ENCODE data around the gene CTNNA1. TPM values are rescaled to one million over a fixed set of nuclear protein-coding genes. Genes with fewer than 3 reads are reported as not detected.

Gene CTNNA1
- total and polyA plus RNA-seq, 2 donors (not counting 3 experiments of a cell fraction or from before 2014, with no cell fraction given), result 156 to 394 TPM

GRCh38 chr5:138963763-138964371 is 210.6 kb downstream of the CTNNA1 start:
- ChIA-PET CTCF (interaction anchor here (1.7 to 1.9 kb wide), 3 partner anchors 8 to 15 kb away, joined by 4 to 6 read pairs (median 5); no protein-coding TSS in a partner anchor), POLR2A (no interaction called here)
- Histone ChIP-seq H2AFZ (ENCODE audit: low read depth, low read length) (no peak overlapping the region), H3K4me3 (replicated peaks in 1 of 3; ENCODE audit: insufficient read depth in 1 of 3, low read depth in 1 of 3, low read length in 3 of 3) (no peak overlapping the region), H3K27me3 (ENCODE audit: control insufficient read depth in 2 of 2, insufficient read depth in 2 of 2, low read length in 2 of 2) (no peaks in the 10 kb centered on the region), H3K9ac (replicated peaks; ENCODE audit: extremely low read depth, insufficient read depth, low read length) (no peak overlapping the region), H3K9me1 (replicated peaks; ENCODE audit: control insufficient read depth, extremely low read depth, insufficient read depth, low read length) (no peaks in the 10 kb centered on the region), H3K4me1 (ENCODE audit: control insufficient read depth, extremely low read depth, insufficient read depth, low read length) (no peaks in the 10 kb centered on the region), H4K20me1 (replicated peaks; ENCODE audit: control insufficient read depth, extremely low read depth, insufficient read depth, low read length) (no peaks in the 10 kb centered on the region), H3K27ac (ENCODE audit: insufficient read depth, low read depth, low read length) (no peak overlapping the region), H3K9me3 (replicated peaks; ENCODE audit: control insufficient read depth, insufficient read depth, low read length) (no peaks in the 10 kb centered on the region), H3K4me2 (ENCODE audit: insufficient read depth, low read length) (no peak overlapping the region), H3K36me3 (ENCODE audit: control insufficient read depth in 2 of 2, extremely low read depth in 1 of 2, insufficient read depth in 2 of 2, low read length in 2 of 2) (no peaks in the 10 kb centered on the region), H3K79me2 (ENCODE audit: control insufficient read depth, insufficient read depth, low read length) (no peaks in the 10 kb centered on the region)
- DNase-seq (ENCODE audit: low read depth, low spot score), result no peak
- no TSS peak for BruUV-seq (replicated peaks)
- dilution Hi-C loops (cut with MboI; ENCODE audit: extremely low pct_ligation_motif_present, low sequenced_read_pairs) (no loop called here), intact Hi-C loops (cut with micrococcal nuclease) (no loop called here)
- FAIRE-seq, result no peak
- TF ChIP-seq POLR2AphosphoS5 (IDR thresholded peaks at IDR 0.05; ENCODE audit: insufficient read depth, low read depth, low read length) (no peak), MYC (IDR thresholded peaks at IDR 0.05; ENCODE audit: low read depth, low read length) (no peak), EZH2 (IDR thresholded peaks at IDR 0.05; ENCODE audit: borderline replicate concordance, low read depth, low read length, severe bottlenecking) (no peak), POLR2A (IDR thresholded peaks at IDR 0.05; ENCODE audit: low read depth, low read length) (no peak), GATA2 (IDR thresholded peaks at IDR 0.05; ENCODE audit: insufficient read depth, insufficient read length, low read depth, low read length) (no peak), FOS (IDR thresholded peaks at IDR 0.05; ENCODE audit: borderline replicate concordance, insufficient read depth, low read length) (no peak)

- H3K79me2 ChIP-seq (ENCODE audit: control insufficient read depth, insufficient read depth, low read length), result no peaks in the 10 kb centered on the region
- DNase-seq (ENCODE audit: low read depth, low spot score), result no peak
- dilution Hi-C loops (cut with MboI; ENCODE audit: extremely low pct_ligation_motif_present, low sequenced_read_pairs) (no loop called here), intact Hi-C loops (cut with micrococcal nuclease) (no loop called here)
- no peak for FAIRE-seq
- no peaks in the 10 kb centered on the region for H3K36me3 ChIP-seq (ENCODE audit: control insufficient read depth in 2 of 2, extremely low read depth in 1 of 2, insufficient read depth in 2 of 2, low read length in 2 of 2)
- H3K4me2 ChIP-seq (ENCODE audit: insufficient read depth, low read length), result no peak overlapping the region
- no peaks in the 10 kb centered on the region for H3K9me3 ChIP-seq (replicated peaks; ENCODE audit: control insufficient read depth, insufficient read depth, low read length)
- CTCF ChIA-PET, result interaction anchor here (1.1 to 1.3 kb wide), 2 partner anchors 10 kb away, joined by 3 read pairs; no protein-coding TSS in a partner anchor
- no peaks in the 10 kb centered on the region for H3K9me1 ChIP-seq (replicated peaks; ENCODE audit: control insufficient read depth, extremely low read depth, insufficient read depth, low read length)
- no peaks in the 10 kb centered on the region for H4K20me1 ChIP-seq (replicated peaks; ENCODE audit: control insufficient read depth, extremely low read depth, insufficient read depth, low read length)
- no peak overlapping the region for H3K27ac ChIP-seq (ENCODE audit: insufficient read depth, low read depth, low read length)
- TF ChIP-seq POLR2A (IDR thresholded peaks at IDR 0.05; ENCODE audit: low read depth, low read length), result no peak
- H2AFZ ChIP-seq (ENCODE audit: low read depth, low read length), result no peak overlapping the region
- H3K4me3 ChIP-seq (replicated peaks in 1 of 3; ENCODE audit: insufficient read depth in 1 of 3, low read depth in 1 of 3, low read length in 3 of 3), result no peak overlapping the region
- BruUV-seq (replicated peaks), result no TSS peak
- POLR2A ChIA-PET, result no interaction called here
- no peak overlapping the region for H3K9ac ChIP-seq (replicated peaks; ENCODE audit: extremely low read depth, insufficient read depth, low read length)
- no peaks in the 10 kb centered on the region for H3K4me1 ChIP-seq (ENCODE audit: control insufficient read depth, extremely low read depth, insufficient read depth, low read length)
- H3K27me3 ChIP-seq (ENCODE audit: control insufficient read depth in 2 of 2, insufficient read depth in 2 of 2, low read length in 2 of 2), result no peaks in the 10 kb centered on the region
These were observed 211.5 kb downstream of the CTNNA1 start for GRCh38 chr5:138964647-138965201.

Data from endothelial cell of umbilical vein (primary cell).